Thymus (tissue), 11 donors: ENCODE measurements around the gene FAM89A. TPM values are rescaled to one million over a fixed set of nuclear protein-coding genes. Genes with fewer than 3 reads are reported as not detected.
"Not testable (repeated sequence)": the region's sequence is repeated elsewhere in the genome, so short reads cannot be mapped to it uniquely, and the experiment has no call there.

ENCODE experiments used
- DNase-seq, 9 donors: peaks; one replicate each; pipeline ENCODE4 v3.0.0-alpha.2; 2013; ENCODE audit warnings: low spot score in 9 of 9, low read depth in 6 of 9, missing footprints in 1 of 9
- H3K27ac ChIP-seq, 2 donors: one replicate each; pipeline ENCODE4 v1.5.1; 2013; ENCODE audit warnings: control low read depth in 1 of 2, low read depth in 1 of 2, low read length in 1 of 2, mild to moderate bottlenecking in 1 of 2, moderate library complexity in 1 of 2
- H3K27me3 ChIP-seq, 2 donors: one replicate each; pipeline ENCODE4 v1.5.1; 2013; ENCODE audit warnings: low read length in 1 of 2; ENCODE audit not compliant: control insufficient read depth in 2 of 2, insufficient read depth in 1 of 2
- H3K36me3 ChIP-seq, 2 donors: one replicate each; pipeline ENCODE4 v1.5.1; 2013; ENCODE audit warnings: low read length in 1 of 2, mild to moderate bottlenecking in 1 of 2, moderate library complexity in 1 of 2; ENCODE audit not compliant: control insufficient read depth in 2 of 2, insufficient read depth in 2 of 2
- H3K4me1 ChIP-seq, 2 donors: one replicate each; pipeline ENCODE4 v1.5.1; 2013; ENCODE audit warnings: low read length in 2 of 2; ENCODE audit not compliant: control insufficient read depth in 2 of 2, insufficient read depth in 2 of 2
- H3K4me3 ChIP-seq, 2 donors: one replicate each; pipeline ENCODE4 v1.5.1; 2013; ENCODE audit warnings: low read length in 2 of 2, control low read depth in 1 of 2, mild to moderate bottlenecking in 1 of 2
- H3K9me3 ChIP-seq, 2 donors: one replicate each; pipeline ENCODE4 v1.5.1; 2013; ENCODE audit warnings: low read length in 1 of 2, mild to moderate bottlenecking in 1 of 2; ENCODE audit not compliant: control insufficient read depth in 2 of 2, insufficient read depth in 1 of 2
- WGBS: extraction: QIAGEN DNeasy Blood & Tissue Kit; methylation state at CpG from one replicate; pipeline ENCODE4 v1.1.7; 2013; 5-methylcytosine and 5-hydroxymethylcytosine counted together
- polyA plus RNA-seq: library from polyadenylated mRNA; stranded (reverse); fragments of 200-250 nt; gene quantifications from one replicate; pipeline ENCODE4 v1.2.3, GENCODE V29; 2013
- total RNA-seq: library from RNA; stranded (reverse); fragments of 120-200 nt; gene quantifications from one replicate; pipeline ENCODE4 v1.2.4, GENCODE V29; 2013
- donor health status: healthy.

The FAM89A gene
- total and polyA plus RNA-seq, 2 donors, result 3.7 to 12.3 TPM

- DNase-seq, result no peak
- Histone ChIP-seq H3K27me3 (no peaks in the 10 kb centered on the region), H3K36me3 (no peaks in the 10 kb centered on the region), H3K27ac (no peak overlapping the region), H3K9me3 (no peaks in the 10 kb centered on the region), H3K4me1 (peaks cover 0 to 10% of the 10 kb centered on the region in 2 donors), H3K4me3 (no peak overlapping the region)
- WGBS, result 96% methylated on average over 14 of the region's 14 CpGs
Measured at GRCh38 chr1:231019711-231020110, 20.3 kb downstream of the FAM89A start.

GRCh38 chr1:231016966-231017365, 23.1 kb downstream of the FAM89A start:
- Histone ChIP-seq H3K4me3 (no peak overlapping the region), H3K36me3 (no peaks in the 10 kb centered on the region), H3K27ac (no peak overlapping the region), H3K9me3 (no peaks in the 10 kb centered on the region), H3K27me3 (no peaks in the 10 kb centered on the region), H3K4me1 (peaks cover 0 to 10% of the 10 kb centered on the region in 2 donors)
- WGBS, result 93% methylated on average over 5 of the region's 5 CpGs
- DNase-seq, result no peak

GRCh38 chr1:231016234-231016633, 23.8 kb downstream of the FAM89A start:
- H3K27me3 ChIP-seq, result no peaks in the 10 kb centered on the region
- WGBS, result 95% methylated on average over 6 of the region's 6 CpGs
- no peaks in the 10 kb centered on the region for H3K9me3 ChIP-seq
- H3K4me1 ChIP-seq, result peaks cover 0 to 10% of the 10 kb centered on the region in 2 donors
- no peak overlapping the region for H3K27ac ChIP-seq
- no peak overlapping the region for H3K4me3 ChIP-seq
- no peaks in the 10 kb centered on the region for H3K36me3 ChIP-seq
- DNase-seq, result no peak

- Histone ChIP-seq H3K36me3 (no peaks in the 10 kb centered on the region), H3K4me1 (no peaks in the 10 kb centered on the region), H3K9me3 (no peaks in the 10 kb centered on the region), H3K4me3 (no peak overlapping the region), H3K27ac (no peak overlapping the region), H3K27me3 (no peaks in the 10 kb centered on the region)
- no peak for DNase-seq
- WGBS, result 95% methylated on average over 3 of the region's 3 CpGs
Measured at GRCh38 chr1:231013391-231014015, 26.6 kb downstream of the FAM89A start.

GRCh38 chr1:231011963-231012362, 28.1 kb downstream of the FAM89A start:
- Histone ChIP-seq H3K27ac (no peak overlapping the region), H3K4me3 (no peak overlapping the region), H3K36me3 (no peaks in the 10 kb centered on the region), H3K4me1 (no peaks in the 10 kb centered on the region), H3K9me3 (no peaks in the 10 kb centered on the region), H3K27me3 (no peaks in the 10 kb centered on the region)
- 84% methylated on average over 5 of the region's 5 CpGs for WGBS
- no peak for DNase-seq

- Histone ChIP-seq H3K36me3 (no peaks in the 10 kb centered on the region), H3K9me3 (no peaks in the 10 kb centered on the region), H3K4me3 (no peak overlapping the region), H3K4me1 (no peaks in the 10 kb centered on the region), H3K27ac (no peak overlapping the region), H3K27me3 (no peaks in the 10 kb centered on the region)
- WGBS, result 95% methylated on average over 2 of the region's 2 CpGs
- DNase-seq, result no peak
Measured at GRCh38 chr1:231011360-231011759, 28.7 kb downstream of the FAM89A start.

- not testable (repeated sequence) for H3K4me1 ChIP-seq, H3K27ac ChIP-seq, H3K4me3 ChIP-seq, H3K9me3 ChIP-seq, H3K36me3 ChIP-seq, DNase-seq, H3K27me3 ChIP-seq
- WGBS, result 86% methylated on average over 1 of the region's 1 CpG
Measured at GRCh38 chr1:231007535-231007934, 32.5 kb downstream of the FAM89A start.

GRCh38 chr1:231001892-231002291, 38.2 kb downstream of the FAM89A start:
- Histone ChIP-seq H3K4me3 (no peak overlapping the region), H3K36me3 (peaks cover 41 to 49% of the 10 kb centered on the region in 2 donors), H3K9me3 (peaks cover 1 to 8% of the 10 kb centered on the region in 2 donors), H3K4me1 (no peaks in the 10 kb centered on the region), H3K27ac (no peak overlapping the region), H3K27me3 (no peaks in the 10 kb centered on the region)
- no peak for DNase-seq

GRCh38 chr1:231000639-231001038, 39.4 kb downstream of the FAM89A start:
- no peak overlapping the region for H3K4me3 ChIP-seq
- DNase-seq, result no peak
- H3K27me3 ChIP-seq, result no peaks in the 10 kb centered on the region
- 100% methylated on average over 1 of the region's 1 CpG for WGBS
- no peak overlapping the region for H3K27ac ChIP-seq
- H3K36me3 ChIP-seq, result peaks cover 54 to 55% of the 10 kb centered on the region in 2 donors
- no peaks in the 10 kb centered on the region for H3K4me1 ChIP-seq
- H3K9me3 ChIP-seq, result peaks cover 1 to 8% of the 10 kb centered on the region in 2 donors
